ENCODE measurements around the gene NOTCH1.

- TF ChIP-seq CTCF (conservative IDR thresholded peaks at IDR 0.05; ENCODE audit: low read length) = no peak
- no peak for TF ChIP-seq EZH2phosphoT487 (IDR thresholded peaks at IDR 0.05; ENCODE audit: borderline replicate concordance, low read depth, low read length)
These were observed 82.3 kb downstream of the NOTCH1 start for GRCh38 chr9:136463578-136463977.
